ENCODE measurements around the gene VPS13A.
A peak's percentile ranks its signal among the peaks of the same experiment; 100 is the strongest.

The VPS13A gene

GRCh38 chr9:77283991-77284390 is 106.7 kb downstream of the VPS13A start:
- no peak overlapping the region for H3K4me3 ChIP-seq (ENCODE audit: low read length)
- no peak for DNase-seq (ENCODE audit: low read depth)
- TF ChIP-seq, protein P1, sequence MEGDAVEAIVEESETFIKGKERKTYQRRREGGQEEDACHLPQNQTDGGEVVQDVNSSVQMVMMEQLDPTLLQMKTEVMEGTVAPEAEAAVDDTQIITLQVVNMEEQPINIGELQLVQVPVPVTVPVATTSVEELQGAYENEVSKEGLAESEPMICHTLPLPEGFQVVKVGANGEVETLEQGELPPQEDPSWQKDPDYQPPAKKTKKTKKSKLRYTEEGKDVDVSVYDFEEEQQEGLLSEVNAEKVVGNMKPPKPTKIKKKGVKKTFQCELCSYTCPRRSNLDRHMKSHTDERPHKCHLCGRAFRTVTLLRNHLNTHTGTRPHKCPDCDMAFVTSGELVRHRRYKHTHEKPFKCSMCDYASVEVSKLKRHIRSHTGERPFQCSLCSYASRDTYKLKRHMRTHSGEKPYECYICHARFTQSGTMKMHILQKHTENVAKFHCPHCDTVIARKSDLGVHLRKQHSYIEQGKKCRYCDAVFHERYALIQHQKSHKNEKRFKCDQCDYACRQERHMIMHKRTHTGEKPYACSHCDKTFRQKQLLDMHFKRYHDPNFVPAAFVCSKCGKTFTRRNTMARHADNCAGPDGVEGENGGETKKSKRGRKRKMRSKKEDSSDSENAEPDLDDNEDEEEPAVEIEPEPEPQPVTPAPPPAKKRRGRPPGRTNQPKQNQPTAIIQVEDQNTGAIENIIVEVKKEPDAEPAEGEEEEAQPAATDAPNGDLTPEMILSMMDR (IDR thresholded peaks at IDR 0.05; ENCODE audit: insufficient read depth, low read depth, low read length, missing control alignments), result no peak

DNA sequence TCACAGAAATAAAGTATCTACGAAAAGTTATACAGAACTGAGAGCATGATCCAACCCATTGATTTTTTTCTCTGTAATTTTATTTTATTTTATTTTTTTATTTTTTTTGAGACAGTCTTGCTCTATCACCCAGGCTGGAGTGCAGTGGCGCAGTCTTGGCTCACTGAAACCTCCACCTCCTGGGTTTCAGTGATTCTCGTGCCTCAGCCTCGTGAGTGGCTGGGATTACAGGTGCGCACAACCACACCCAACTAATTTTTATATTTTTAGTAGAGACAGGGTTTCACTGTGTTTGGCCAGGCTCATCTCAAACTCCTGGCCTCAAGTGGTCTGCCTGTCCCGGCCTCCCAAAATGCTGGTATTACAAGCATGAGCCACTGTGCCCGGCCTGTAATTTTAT is 107.3 kb downstream of the VPS13A start:
- TF ChIP-seq, protein P1 (IDR thresholded peaks at IDR 0.05; ENCODE audit: insufficient read depth, low read depth, low read length, missing control alignments), result no peak
- no peak for DNase-seq (ENCODE audit: low read depth)
- no peak overlapping the region for H3K4me3 ChIP-seq (ENCODE audit: low read length)

DNA sequence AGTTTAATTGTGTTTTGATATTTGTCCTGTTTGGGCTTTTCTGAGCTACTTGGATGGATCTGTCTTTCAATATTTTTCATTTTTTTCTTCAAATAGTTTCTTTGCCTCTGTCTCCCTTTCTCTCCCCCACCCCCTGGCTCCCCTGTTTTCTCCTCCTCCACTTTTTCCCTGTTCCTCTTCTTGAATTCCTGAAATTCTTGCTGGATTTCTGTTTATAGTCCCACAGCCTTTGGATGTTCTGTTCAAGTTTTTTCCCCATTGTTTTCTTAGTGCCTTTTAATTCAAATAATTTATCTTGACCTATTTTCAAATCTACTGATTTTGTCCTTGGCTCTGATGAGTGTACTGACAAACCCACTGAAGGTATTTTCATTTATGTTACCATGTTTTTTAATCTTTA is 113.0 kb downstream of the VPS13A start:
- DNase-seq (ENCODE audit: low read depth), result no peak
- TF ChIP-seq, protein P1 (IDR thresholded peaks at IDR 0.05; ENCODE audit: insufficient read depth, low read depth, low read length, missing control alignments), result no peak
- H3K4me3 ChIP-seq (ENCODE audit: low read length), result no peak overlapping the region

GRCh38 chr9:77291714-77292113 is 114.4 kb downstream of the VPS13A start:
- TF ChIP-seq, protein P1 (IDR thresholded peaks at IDR 0.05; ENCODE audit: insufficient read depth, low read depth, low read length, missing control alignments), result peak; percentile 79
- peak; percentile 54 for DNase-seq (ENCODE audit: low read depth)
- no peak overlapping the region for H3K4me3 ChIP-seq (ENCODE audit: low read length)

GRCh38 chr9:77293949-77294348 is 116.6 kb downstream of the VPS13A start:
- no peak for DNase-seq (ENCODE audit: low read depth)

DNA sequence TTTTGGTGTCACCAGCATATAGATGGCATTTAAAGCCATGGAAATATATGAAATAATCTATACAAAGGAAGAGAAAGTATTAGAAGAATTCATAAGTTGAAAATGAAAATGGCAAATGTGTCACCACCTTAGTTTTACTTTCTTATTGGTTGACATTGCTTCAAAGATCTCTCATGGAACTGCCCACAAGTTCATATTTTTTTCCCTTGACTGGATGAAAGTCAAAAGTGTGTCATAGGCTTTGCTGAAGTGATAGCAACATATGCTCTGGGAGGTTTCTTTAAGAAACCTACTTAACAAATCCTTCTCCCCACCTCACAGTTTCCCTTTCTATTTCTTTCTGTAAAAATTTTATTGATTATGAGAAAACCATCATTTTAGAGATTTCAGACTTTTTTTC is 127.2 kb downstream of the VPS13A start:
- TF ChIP-seq, protein P1 (IDR thresholded peaks at IDR 0.05; ENCODE audit: insufficient read depth, low read depth, low read length, missing control alignments), result no peak
- DNase-seq (ENCODE audit: low read depth), result no peak
- H3K4me3 ChIP-seq (ENCODE audit: low read length), result no peak overlapping the region

More at GRCh38 chr9:77293949-77294348, 116.6 kb downstream of the VPS13A start:
- H3K4me3 ChIP-seq (ENCODE audit: low read length), result no peak overlapping the region
- TF ChIP-seq, protein P1 (IDR thresholded peaks at IDR 0.05; ENCODE audit: insufficient read depth, low read depth, low read length, missing control alignments), result no peak

GRCh38 chr9:77305622-77306400 is 128.5 kb downstream of the VPS13A start:
- DNase-seq (ENCODE audit: low read depth), result peak; percentile 92
- TF ChIP-seq, protein P1 (IDR thresholded peaks at IDR 0.05; ENCODE audit: insufficient read depth, low read depth, low read length, missing control alignments), result no peak
- H3K4me3 ChIP-seq (ENCODE audit: low read length), result no peak overlapping the region
